NCI-H748 (cell line): ENCODE measurements around the gene KCNJ10.
"Not testable (repeated sequence)": the region's sequence is repeated elsewhere in the genome, so short reads cannot be mapped to it uniquely, and the experiment has no call there.

Experiments
- DNase-seq: peaks from one replicate; lab custom pipeline; 2025; ENCODE audit not compliant: unreplicated experiment; lab: John Stamatoyannopoulos, UW

KCNJ10 gene

GRCh38 chr1:160062230-160062532 is 7.8 kb downstream of the KCNJ10 start:
- no peak for DNase-seq

- DNase-seq, result no peak
Measured at GRCh38 chr1:160061369-160062229, 8.4 kb downstream of the KCNJ10 start.

- no peak for DNase-seq
Measured at GRCh38 chr1:160058087-160058486, 11.9 kb downstream of the KCNJ10 start.

GRCh38 chr1:160056648-160057169 is 13.3 kb downstream of the KCNJ10 start:
- DNase-seq, result no peak

GRCh38 chr1:160053548-160054365 is 16.2 kb downstream of the KCNJ10 start:
- DNase-seq, result no peak

- DNase-seq, result no peak
Measured at GRCh38 chr1:160052936-160053335, 17.0 kb downstream of the KCNJ10 start.

GRCh38 chr1:160050619-160051018 is 19.3 kb downstream of the KCNJ10 start:
- DNase-seq, result no peak

- not testable (repeated sequence) for DNase-seq
Measured at GRCh38 chr1:160050182-160050581, 19.8 kb downstream of the KCNJ10 start.

GRCh38 chr1:160049101-160049500 is 20.9 kb downstream of the KCNJ10 start:
- no peak for DNase-seq

- no peak for DNase-seq
Measured at GRCh38 chr1:160048335-160048734, 21.6 kb downstream of the KCNJ10 start.

GRCh38 chr1:160047111-160047991 is 22.6 kb downstream of the KCNJ10 start:
- no peak for DNase-seq

GRCh38 chr1:160046494-160047110 is 23.4 kb downstream of the KCNJ10 start:
- peak; percentile 34 for DNase-seq

GRCh38 chr1:160045653-160046052 is 24.3 kb downstream of the KCNJ10 start:
- DNase-seq, result no peak

GRCh38 chr1:160043543-160043942 is 26.4 kb downstream of the KCNJ10 start:
- no peak for DNase-seq

- DNase-seq, result no peak
Measured at GRCh38 chr1:160040476-160040875, 29.5 kb downstream of the KCNJ10 start.

- peak; percentile 21 for DNase-seq
Measured at GRCh38 chr1:160032165-160032820, 37.7 kb downstream of the KCNJ10 start.

- peak; percentile 98 for DNase-seq
Measured at GRCh38 chr1:160031365-160032164, 38.4 kb downstream of the KCNJ10 start, which contains the start of gene PIGM. TSS of gene PIGM (minus strand) at chr1:160031990. CDS start at chr1:160031739, 251 bp downstream.

GRCh38 chr1:160030657-160031364 is 39.1 kb downstream of the KCNJ10 start:
- DNase-seq, result peak; percentile 63
